ENCODE data around the gene SWAP70. TPM values are rescaled to one million over a fixed set of nuclear protein-coding genes. Genes with fewer than 3 reads are reported as not detected.

Gene SWAP70
- total and polyA plus RNA-seq, 9 of the 15 experiments (the other 6 are each of a cell fraction or from before 2014, with no cell fraction given), result 1.7 to 4.9 (median 3.9) TPM

DNA sequence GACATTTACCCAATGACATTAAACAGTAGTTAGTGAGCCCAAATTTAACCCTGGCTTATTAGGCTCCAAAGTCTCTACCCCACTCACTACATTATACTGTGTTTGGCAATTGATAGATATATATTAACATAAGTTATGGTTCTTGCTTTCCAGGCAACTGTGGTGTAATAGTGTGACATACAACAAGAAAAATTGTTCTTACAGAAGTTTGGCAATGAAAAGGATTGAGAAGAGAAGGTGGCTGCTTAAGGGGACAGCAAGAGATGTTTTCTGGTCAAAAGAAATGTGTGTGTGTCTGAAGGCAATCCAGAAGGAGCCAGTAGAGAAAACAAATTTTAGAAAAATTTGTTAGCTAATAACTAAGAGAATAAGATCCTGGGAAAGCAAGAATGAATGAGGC lies 132.4 kb downstream of the SWAP70 start:
- Histone ChIP-seq H3K9me1 (ENCODE audit: control insufficient read depth, insufficient read depth, low read length) (no peaks in the 10 kb centered on the region), H3K79me2 (ENCODE audit: control insufficient read depth, insufficient read depth, low read length) (no peaks in the 10 kb centered on the region), H3K4me3 (no peak overlapping the region), H3K9ac (ENCODE audit: insufficient read depth in 1 of 2, low read depth in 2 of 2, low read length in 2 of 2) (no peak overlapping the region), H3K4me1 (replicated peaks in 1 of 2; ENCODE audit: control insufficient read depth in 2 of 2, insufficient read depth in 2 of 2, low read length in 2 of 2) (peaks cover 0 to 8% of the 10 kb centered on the region in 2 experiments; a peak in 2 of 5 replicates), H3K9me3 (replicated peaks; ENCODE audit: control insufficient read depth, insufficient read depth, low read depth, low read length) (no peaks in the 10 kb centered on the region), H2AFZ (ENCODE audit: low read depth, low read length) (no peak overlapping the region), H3K27ac (ENCODE audit: extremely low read depth, low read depth, low read length) (no peak overlapping the region), H4K20me1 (replicated peaks; ENCODE audit: control insufficient read depth, insufficient read depth, low read length) (no peaks in the 10 kb centered on the region), H3K27me3 (ENCODE audit: control insufficient read depth in 2 of 2, insufficient read depth in 2 of 2, low read length in 2 of 2) (no peaks in the 10 kb centered on the region), H3K4me2 (ENCODE audit: insufficient read depth, low read length) (no peak overlapping the region), H3K36me3 (ENCODE audit: control insufficient read depth, insufficient read depth, low read length) (no peaks in the 10 kb centered on the region)
- ATAC-seq (no peak), FAIRE-seq (no peak), DNase-seq (ENCODE audit: extremely low read depth in 1 of 4, low spot score in 3 of 4) (no peak)
- POLR2A ChIA-PET, result interaction anchor here (1.2 to 2.0 kb wide), 2 partner anchors 8 to 11 kb away, joined by 3 to 8 read pairs; no protein-coding TSS in a partner anchor
- CTCF ChIA-PET (ENCODE audit: low intra/inter-chr PET ratio), result no interaction called here
- in situ Hi-C loops (cut with MboI), result no loop called here
- intact Hi-C loops (cut with micrococcal nuclease), result no loop called here
- no TSS peak for BruUV-seq (replicated peaks)
- no peak for TF ChIP-seq E2F3 (CRISPR knock-in tag; IDR thresholded peaks at IDR 0.05)
- TF ChIP-seq KLF13 (tag; IDR thresholded peaks at IDR 0.05; ENCODE audit: borderline replicate concordance, low read depth), result no peak
- no peak for TF ChIP-seq ZNF12 (CRISPR knock-in tag; IDR thresholded peaks at IDR 0.05)
- TF ChIP-seq XRCC3 (IDR thresholded peaks at IDR 0.05), result no peak
- no peak for TF ChIP-seq BRD4 (IDR thresholded peaks at IDR 0.05)
- TF ChIP-seq, protein P1, sequence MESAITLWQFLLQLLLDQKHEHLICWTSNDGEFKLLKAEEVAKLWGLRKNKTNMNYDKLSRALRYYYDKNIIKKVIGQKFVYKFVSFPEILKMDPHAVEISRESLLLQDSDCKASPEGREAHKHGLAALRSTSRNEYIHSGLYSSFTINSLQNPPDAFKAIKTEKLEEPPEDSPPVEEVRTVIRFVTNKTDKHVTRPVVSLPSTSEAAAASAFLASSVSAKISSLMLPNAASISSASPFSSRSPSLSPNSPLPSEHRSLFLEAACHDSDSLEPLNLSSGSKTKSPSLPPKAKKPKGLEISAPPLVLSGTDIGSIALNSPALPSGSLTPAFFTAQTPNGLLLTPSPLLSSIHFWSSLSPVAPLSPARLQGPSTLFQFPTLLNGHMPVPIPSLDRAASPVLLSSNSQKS (CRISPR knock-in tag; IDR thresholded peaks at IDR 0.05), result no peak
- TF ChIP-seq, protein P2, sequence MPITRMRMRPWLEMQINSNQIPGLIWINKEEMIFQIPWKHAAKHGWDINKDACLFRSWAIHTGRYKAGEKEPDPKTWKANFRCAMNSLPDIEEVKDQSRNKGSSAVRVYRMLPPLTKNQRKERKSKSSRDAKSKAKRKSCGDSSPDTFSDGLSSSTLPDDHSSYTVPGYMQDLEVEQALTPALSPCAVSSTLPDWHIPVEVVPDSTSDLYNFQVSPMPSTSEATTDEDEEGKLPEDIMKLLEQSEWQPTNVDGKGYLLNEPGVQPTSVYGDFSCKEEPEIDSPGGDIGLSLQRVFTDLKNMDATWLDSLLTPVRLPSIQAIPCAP (CRISPR knock-in tag; IDR thresholded peaks at IDR 0.05; ENCODE audit: borderline replicate concordance), result no peak
- no peak for TF ChIP-seq TEAD2 (tag; IDR thresholded peaks at IDR 0.05)
- TF ChIP-seq TEAD4 (IDR thresholded peaks at IDR 0.05; ENCODE audit: low read length), result no peak
- no peak for TF ChIP-seq TEAD4 (CRISPR knock-in tag; IDR thresholded peaks at IDR 0.05; ENCODE audit: borderline replicate concordance)
- no peak for TF ChIP-seq ZNF121 (CRISPR knock-in tag; conservative IDR thresholded peaks at IDR 0.05)
- TF ChIP-seq, protein P3, sequence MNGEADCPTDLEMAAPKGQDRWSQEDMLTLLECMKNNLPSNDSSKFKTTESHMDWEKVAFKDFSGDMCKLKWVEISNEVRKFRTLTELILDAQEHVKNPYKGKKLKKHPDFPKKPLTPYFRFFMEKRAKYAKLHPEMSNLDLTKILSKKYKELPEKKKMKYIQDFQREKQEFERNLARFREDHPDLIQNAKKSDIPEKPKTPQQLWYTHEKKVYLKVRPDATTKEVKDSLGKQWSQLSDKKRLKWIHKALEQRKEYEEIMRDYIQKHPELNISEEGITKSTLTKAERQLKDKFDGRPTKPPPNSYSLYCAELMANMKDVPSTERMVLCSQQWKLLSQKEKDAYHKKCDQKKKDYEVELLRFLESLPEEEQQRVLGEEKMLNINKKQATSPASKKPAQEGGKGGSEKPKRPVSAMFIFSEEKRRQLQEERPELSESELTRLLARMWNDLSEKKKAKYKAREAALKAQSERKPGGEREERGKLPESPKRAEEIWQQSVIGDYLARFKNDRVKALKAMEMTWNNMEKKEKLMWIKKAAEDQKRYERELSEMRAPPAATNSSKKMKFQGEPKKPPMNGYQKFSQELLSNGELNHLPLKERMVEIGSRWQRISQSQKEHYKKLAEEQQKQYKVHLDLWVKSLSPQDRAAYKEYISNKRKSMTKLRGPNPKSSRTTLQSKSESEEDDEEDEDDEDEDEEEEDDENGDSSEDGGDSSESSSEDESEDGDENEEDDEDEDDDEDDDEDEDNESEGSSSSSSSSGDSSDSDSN (IDR thresholded peaks at IDR 0.05; ENCODE audit: borderline replicate concordance in 1 of 2, low read depth in 2 of 2, low read length in 2 of 2), result no peak
- no peak for TF ChIP-seq HMG20A (CRISPR knock-in tag; conservative IDR thresholded peaks at IDR 0.05)
- TF ChIP-seq ZFP1 (CRISPR knock-in tag; IDR thresholded peaks at IDR 0.05), result no peak
- no peak for TF ChIP-seq HNRNPUL1 (IDR thresholded peaks at IDR 0.05; ENCODE audit: low read length)
- no peak for TF ChIP-seq ZEB2 (IDR thresholded peaks at IDR 0.05)
- TF ChIP-seq, protein P4, sequence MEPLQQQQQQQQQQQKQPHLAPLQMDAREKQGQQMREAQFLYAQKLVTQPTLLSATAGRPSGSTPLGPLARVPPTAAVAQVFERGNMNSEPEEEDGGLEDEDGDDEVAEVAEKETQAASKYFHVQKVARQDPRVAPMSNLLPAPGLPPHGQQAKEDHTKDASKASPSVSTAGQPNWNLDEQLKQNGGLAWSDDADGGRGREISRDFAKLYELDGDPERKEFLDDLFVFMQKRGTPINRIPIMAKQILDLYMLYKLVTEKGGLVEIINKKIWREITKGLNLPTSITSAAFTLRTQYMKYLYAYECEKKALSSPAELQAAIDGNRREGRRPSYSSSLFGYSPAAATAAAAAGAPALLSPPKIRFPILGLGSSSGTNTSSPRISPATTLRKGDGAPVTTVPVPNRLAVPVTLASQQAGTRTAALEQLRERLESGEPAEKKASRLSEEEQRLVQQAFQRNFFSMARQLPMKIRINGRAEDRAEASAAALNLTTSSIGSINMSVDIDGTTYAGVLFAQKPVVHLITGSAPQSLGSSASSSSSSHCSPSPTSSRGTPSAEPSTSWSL (CRISPR knock-in tag; IDR thresholded peaks at IDR 0.05; ENCODE audit: borderline replicate concordance), result no peak
- no peak for TF ChIP-seq ETV6 (IDR thresholded peaks at IDR 0.05; ENCODE audit: borderline replicate concordance in 1 of 2, low read depth in 2 of 2, low read length in 1 of 2)
- TF ChIP-seq ETV6 (CRISPR knock-in tag; IDR thresholded peaks at IDR 0.05; ENCODE audit: borderline replicate concordance), result no peak
- no peak for TF ChIP-seq MAFK (IDR thresholded peaks at IDR 0.05; ENCODE audit: low read length)

Data from K562 (cell line).